Neural cell (in vitro differentiated cells): Measurements from ENCODE around the gene BCKDK. TPM values are rescaled to one million over a fixed set of nuclear protein-coding genes. Genes with fewer than 3 reads are reported as not detected.

ENCODE experiments used
- H2AFZ ChIP-seq: fragments of 200-600, 300-800 bp; sonication (generic), shearing (Covaris generic); 2 replicates; pipeline ENCODE4 v1.6.0; 2014; ENCODE audit warnings: low read depth, mild to moderate bottlenecking, antibody characterized with exemption, low read length, moderate library complexity
- H3F3A ChIP-seq: fragments of 200-600 bp; shearing (Covaris generic); 2 replicates; pipeline ENCODE4 v1.6.1; 2016; ENCODE audit warnings: mild to moderate bottlenecking, moderate library complexity, mixed read lengths, antibody characterized with exemption, low read length; ENCODE audit not compliant: insufficient read depth, poor library complexity, severe bottlenecking
- H3K27ac ChIP-seq: fragments of 200-600, 300-800 bp; sonication (generic), shearing (Covaris generic); 2 replicates; pipeline ENCODE4 v1.5.1; 2014; ENCODE audit warnings: mild to moderate bottlenecking, low read length, moderate library complexity
- H3K27me3 ChIP-seq: fragments of 300-800, 200-600 bp; sonication (generic), shearing (Covaris generic); 2 replicates; pipeline ENCODE4 v1.6.0; 2014; ENCODE audit warnings: mild to moderate bottlenecking, low read depth, low read length, moderate library complexity; ENCODE audit not compliant: insufficient read depth
- H3K36me3 ChIP-seq: fragments of 300-800, 200-600 bp; sonication (generic), shearing (Covaris generic); 2 replicates; pipeline ENCODE4 v1.5.1; 2014; ENCODE audit warnings: mild to moderate bottlenecking, antibody characterized with exemption, low read length, moderate library complexity; ENCODE audit not compliant: insufficient read depth
- H3K4me2 ChIP-seq: fragments of 300-800, 200-600 bp; sonication (generic), shearing (Covaris generic); 2 replicates; pipeline ENCODE4 v1.6.0; 2014; ENCODE audit warnings: mild to moderate bottlenecking, low read length
- H3K4me3 ChIP-seq: fragments of 300-800, 200-600 bp; sonication (generic), shearing (Covaris generic); 2 replicates; pipeline ENCODE4 v1.5.1; 2014; ENCODE audit warnings: mild to moderate bottlenecking, low read length, moderate library complexity
- H3K79me2 ChIP-seq: fragments of 200-600 bp; shearing (Covaris generic); replicated peaks from 2 replicates; pipeline ENCODE4 v1.6.0; 2014; ENCODE audit warnings: mild to moderate bottlenecking, low read length, moderate library complexity; ENCODE audit not compliant: insufficient read depth
- H3K9ac ChIP-seq: fragments of 300-800, 200-600 bp; sonication (generic), shearing (Covaris generic); 2 replicates; pipeline ENCODE4 v1.6.1; 2016; ENCODE audit warnings: mild to moderate bottlenecking, low read length, mixed read lengths
- H3K9me2 ChIP-seq: fragments of 200-600 bp; shearing (Covaris generic); 2 replicates; pipeline ENCODE4 v1.6.1; 2016; ENCODE audit warnings: mild to moderate bottlenecking, low read length, mixed read lengths; ENCODE audit not compliant: insufficient read depth
- H3K9me3 ChIP-seq: fragments of 200-600, 300-800 bp; sonication (generic), shearing (Covaris generic); 2 replicates; pipeline ENCODE4 v1.6.1; 2016; ENCODE audit warnings: mild to moderate bottlenecking, mixed run types, low read length, moderate library complexity, mixed read lengths
- H4K20me1 ChIP-seq: fragments of 200-600 bp; shearing (Covaris generic); 2 replicates; pipeline ENCODE4 v1.6.1; 2016; ENCODE audit warnings: mild to moderate bottlenecking, mixed run types; ENCODE audit not compliant: insufficient read depth
- EP300 ChIP-seq: fragments of 450-650 bp; conservative IDR thresholded peaks from 2 replicates; pipeline ENCODE4 v1.6.1; 2014; ENCODE audit warnings: antibody characterized with exemption, mild to moderate bottlenecking, moderate library complexity; ENCODE audit not compliant: poor library complexity, severe bottlenecking
- EZH2 ChIP-seq: fragments of 200-600, 300-800 bp; shearing (Covaris generic), sonication (generic); IDR thresholded peaks from 2 replicates; pipeline ENCODE4 v1.6.1; 2014; ENCODE audit warnings: antibody characterized with exemption, low read length, borderline replicate concordance, mild to moderate bottlenecking; ENCODE audit not compliant: insufficient read depth, poor library complexity, severe bottlenecking
- MXI1 ChIP-seq: fragments of 450-650 bp; conservative IDR thresholded peaks from 2 replicates; pipeline ENCODE4 v1.6.1; 2014; ENCODE audit warnings: antibody characterized with exemption, mild to moderate bottlenecking; ENCODE audit not compliant: poor library complexity, severe bottlenecking
- POLR2AphosphoS5 ChIP-seq: IDR thresholded peaks from 2 replicates; pipeline ENCODE4 v1.6.1; 2012
- RAD21 ChIP-seq: fragments of 450-650 bp; conservative IDR thresholded peaks from 2 replicates; pipeline ENCODE4 v1.6.1; 2014; ENCODE audit warnings: antibody characterized with exemption, mild to moderate bottlenecking, moderate library complexity
- REST ChIP-seq: IDR thresholded peaks from 2 replicates; pipeline ENCODE4 v1.6.1; 2012; ENCODE audit warnings: borderline replicate concordance
- SMC3 ChIP-seq: fragments of 450-650 bp; conservative IDR thresholded peaks from 2 replicates; pipeline ENCODE4 v1.6.1; 2014; ENCODE audit warnings: antibody characterized with exemption, mild to moderate bottlenecking, moderate library complexity; ENCODE audit not compliant: poor library complexity
- TAF1 ChIP-seq: IDR thresholded peaks from 2 replicates; pipeline ENCODE4 v1.6.1; 2012; ENCODE audit warnings: low read depth
- polyA plus RNA-seq: library from polyadenylated mRNA; depleted of rRNA; stranded (reverse); fragments of >200 nt; gene quantifications from 2 replicates; pipeline ENCODE4 v1.2.3, GENCODE V29; 2014
- TF ChIP-seq, protein P1 (sequence below): fragments of 450-650 bp; IDR thresholded peaks from 2 replicates; pipeline ENCODE4 v1.5.1; 2014; ENCODE audit warnings: antibody characterized with exemption, mild to moderate bottlenecking, moderate library complexity; ENCODE audit not compliant: poor library complexity, severe bottlenecking

The BCKDK gene
- polyA plus RNA-seq, 1 donor from 2014 or later: 26.8 TPM

GRCh38 chr16:31157136-31157535 is 49.0 kb downstream of the BCKDK start:
- Histone ChIP-seq H3K4me3 (no peak overlapping the region), H3F3A (no peaks in the 10 kb centered on the region), H3K79me2 (no peaks in the 10 kb centered on the region), H3K9me2 (no peaks in the 10 kb centered on the region), H3K27ac (no peak overlapping the region), H3K9me3 (no peaks in the 10 kb centered on the region), H4K20me1 (no peaks in the 10 kb centered on the region), H3K9ac (no peak overlapping the region), H3K4me2 (no peak overlapping the region), H3K36me3 (no peaks in the 10 kb centered on the region), H2AFZ (no peak overlapping the region), H3K27me3 (no peaks in the 10 kb centered on the region)
- no peak for TF ChIP-seq EZH2
- TF ChIP-seq RAD21: no peak
- no peak for TF ChIP-seq SMC3
- TF ChIP-seq MXI1: no peak
- TF ChIP-seq TAF1: no peak
- TF ChIP-seq REST: no peak
- no peak for TF ChIP-seq EP300
- TF ChIP-seq, protein P1, sequence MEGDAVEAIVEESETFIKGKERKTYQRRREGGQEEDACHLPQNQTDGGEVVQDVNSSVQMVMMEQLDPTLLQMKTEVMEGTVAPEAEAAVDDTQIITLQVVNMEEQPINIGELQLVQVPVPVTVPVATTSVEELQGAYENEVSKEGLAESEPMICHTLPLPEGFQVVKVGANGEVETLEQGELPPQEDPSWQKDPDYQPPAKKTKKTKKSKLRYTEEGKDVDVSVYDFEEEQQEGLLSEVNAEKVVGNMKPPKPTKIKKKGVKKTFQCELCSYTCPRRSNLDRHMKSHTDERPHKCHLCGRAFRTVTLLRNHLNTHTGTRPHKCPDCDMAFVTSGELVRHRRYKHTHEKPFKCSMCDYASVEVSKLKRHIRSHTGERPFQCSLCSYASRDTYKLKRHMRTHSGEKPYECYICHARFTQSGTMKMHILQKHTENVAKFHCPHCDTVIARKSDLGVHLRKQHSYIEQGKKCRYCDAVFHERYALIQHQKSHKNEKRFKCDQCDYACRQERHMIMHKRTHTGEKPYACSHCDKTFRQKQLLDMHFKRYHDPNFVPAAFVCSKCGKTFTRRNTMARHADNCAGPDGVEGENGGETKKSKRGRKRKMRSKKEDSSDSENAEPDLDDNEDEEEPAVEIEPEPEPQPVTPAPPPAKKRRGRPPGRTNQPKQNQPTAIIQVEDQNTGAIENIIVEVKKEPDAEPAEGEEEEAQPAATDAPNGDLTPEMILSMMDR: no peak
- TF ChIP-seq POLR2AphosphoS5: no peak

Other genes with a start within 250 kb of the BCKDK start
- 39.2 and 44.9 TPM in 2 replicates for gene BCL7C, start 214.3 kb upstream of the BCKDK start, polyA plus RNA-seq
- not detected in 2 replicates for gene CTF1, start 211.8 kb upstream of the BCKDK start, polyA plus RNA-seq
- 99.6 and 124 TPM in 2 replicates for gene FBXL19, start 184.8 kb upstream of the BCKDK start, polyA plus RNA-seq
- gene ORAI3, start 159.3 kb upstream of the BCKDK start, polyA plus RNA-seq: 5.7 and 7.3 TPM in 2 replicates
- 1.4 and 3.3 TPM in 2 replicates for gene SETD1A, start 150.6 kb upstream of the BCKDK start, polyA plus RNA-seq
- gene HSD3B7, start 123.2 kb upstream of the BCKDK start, polyA plus RNA-seq: 1.5 and 3.4 TPM in 2 replicates
- gene STX1B, start 97.7 kb upstream of the BCKDK start, polyA plus RNA-seq: 4.5 and 9.2 TPM in 2 replicates
- gene STX4, start 74.8 kb upstream of the BCKDK start, polyA plus RNA-seq: 32.2 and 38.3 TPM in 2 replicates
- gene ZNF668, start 34.1 kb upstream of the BCKDK start, polyA plus RNA-seq: 17.8 and 21.3 TPM in 2 replicates
- gene ZNF646, start 34.0 kb upstream of the BCKDK start, polyA plus RNA-seq: 6.7 and 8.5 TPM in 2 replicates
- gene PRSS53, start 19.4 kb upstream of the BCKDK start, polyA plus RNA-seq: 9.3 and 13.6 TPM in 2 replicates
- gene VKORC1, start 13.6 kb upstream of the BCKDK start, polyA plus RNA-seq: 103 and 105 TPM in 2 replicates
- gene KAT8, start 9.3 kb downstream of the BCKDK start, polyA plus RNA-seq: 98.0 and 132 TPM in 2 replicates
- not detected in 2 replicates for gene PRSS8, start 27.3 kb downstream of the BCKDK start, polyA plus RNA-seq
- gene PRSS36, start 41.7 kb downstream of the BCKDK start, polyA plus RNA-seq: 1.5 and 2.0 TPM in 2 replicates
- gene FUS, start 71.8 kb downstream of the BCKDK start, polyA plus RNA-seq: 53.9 and 54.3 TPM in 2 replicates
- not detected in 2 replicates for gene PYCARD, start 94.4 kb downstream of the BCKDK start, polyA plus RNA-seq
- 0.05 TPM in 1 of 2 replicates, not detected in the other for gene TRIM72, start 105.7 kb downstream of the BCKDK start, polyA plus RNA-seq
- not detected in 2 replicates for gene PYDC1, start 108.7 kb downstream of the BCKDK start, polyA plus RNA-seq
- not detected in 2 replicates for gene ITGAM, start 151.6 kb downstream of the BCKDK start, polyA plus RNA-seq
- gene ITGAX, start 246.8 kb downstream of the BCKDK start, polyA plus RNA-seq: not detected in 2 replicates